Femur (tissue), 1 donor: ENCODE measurements around the gene ERCC6L.

Source experiments
- DNase-seq: peaks from one replicate; pipeline ENCODE4 v3.0.0-alpha.2; 2017

The ERCC6L gene

DNA sequence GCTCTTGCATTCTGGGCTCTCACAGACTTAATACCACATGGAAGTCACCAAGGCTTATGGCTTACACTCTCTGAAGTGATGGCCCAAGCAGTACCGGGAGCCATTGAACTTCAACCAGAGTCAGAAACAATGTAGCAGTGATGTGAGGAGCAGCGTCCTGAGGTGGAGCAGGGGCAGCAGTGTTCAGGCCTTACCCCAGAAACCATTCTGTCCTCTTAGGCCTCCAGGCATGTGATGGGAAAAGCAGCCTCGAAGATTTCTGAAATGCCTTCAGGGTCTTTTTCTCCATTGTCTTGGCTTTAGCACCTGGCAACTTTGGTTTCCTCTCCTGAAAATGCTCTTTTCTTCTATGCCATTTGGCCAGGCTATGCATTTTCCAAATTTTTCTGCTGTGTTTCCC, 80.1 kb downstream of the ERCC6L start:
- no peak for DNase-seq
